HEK293 (cell line): ENCODE results near the gene ARL8B.

ENCODE experiments used
- CTCF ChIP-seq: fragments of 450-650 bp; formaldehyde crosslinking; IDR thresholded peaks from 2 replicates; pipeline ENCODE4 v1.5.1; 2016; ENCODE audit warnings: missing biosample characterization, missing genetic modification characterization
- PRDM10 ChIP-seq: fragments of 450-650 bp; formaldehyde crosslinking; IDR thresholded peaks from 2 replicates; pipeline ENCODE4 v1.5.1; 2016; ENCODE audit warnings: missing biosample characterization, missing genetic modification characterization
- SP2 ChIP-seq: fragments of 450-650 bp; formaldehyde crosslinking; IDR thresholded peaks from 2 replicates; pipeline ENCODE4 v1.5.1; 2016; ENCODE audit warnings: missing biosample characterization, missing genetic modification characterization
- TRIM28 ChIP-seq: IDR thresholded peaks from 2 replicates; pipeline ENCODE4 v1.6.1; 2011; ENCODE audit warnings: low read length, control low read depth, borderline replicate concordance
- YY1 ChIP-seq: fragments of 450-650 bp; formaldehyde crosslinking; IDR thresholded peaks from 2 replicates; pipeline ENCODE4 v1.5.1; 2018; ENCODE audit warnings: missing biosample characterization, missing genetic modification characterization
- ZBTB11 ChIP-seq: fragments of 450-650 bp; formaldehyde crosslinking; conservative IDR thresholded peaks from 2 replicates; pipeline ENCODE4 v1.5.1; 2016; ENCODE audit warnings: low read depth, missing biosample characterization, missing genetic modification characterization
- ZNF274 ChIP-seq, 2 experiments: fragments of 200-500 bp in 1 of 2; fragments of 450-650 bp in 1 of 2; sonication (Bioruptor generic) in 1 of 2; formaldehyde crosslinking in 1 of 2; IDR thresholded peaks; 2 replicates each; pipeline versions ENCODE4 v1.5.1 to v1.6.1; 2014 to 2016; ENCODE audit warnings: borderline replicate concordance in 1 of 2, inconsistent platforms in 1 of 2, low read length in 1 of 2, missing biosample characterization in 1 of 2, missing genetic modification characterization in 1 of 2
- ZNF362 ChIP-seq: fragments of 450-650 bp; formaldehyde crosslinking; IDR thresholded peaks from 2 replicates; pipeline ENCODE4 v1.5.1; 2016; ENCODE audit warnings: missing biosample characterization, missing genetic modification characterization
- ZNF529 ChIP-seq: fragments of 450-650 bp; formaldehyde crosslinking; IDR thresholded peaks from 2 replicates; pipeline ENCODE4 v1.5.1; 2017; ENCODE audit warnings: missing genetic modification characterization, missing biosample characterization; ENCODE audit not compliant: insufficient replicate concordance
- ZNF549 ChIP-seq: fragments of 450-650 bp; IDR thresholded peaks from 2 replicates; pipeline ENCODE4 v1.5.1; 2018; ENCODE audit warnings: missing biosample characterization, missing genetic modification characterization, mild to moderate bottlenecking, inconsistent platforms, moderate library complexity
- ZNF571 ChIP-seq: fragments of 450-650 bp; formaldehyde crosslinking; IDR thresholded peaks from 2 replicates; pipeline ENCODE4 v1.5.0; 2017; ENCODE audit warnings: missing biosample characterization, missing genetic modification characterization
- ZNF692 ChIP-seq: fragments of 450-650 bp; formaldehyde crosslinking; IDR thresholded peaks from 2 replicates; pipeline ENCODE4 v1.5.1; 2016; ENCODE audit warnings: missing biosample characterization, missing genetic modification characterization

- TF ChIP-seq CTCF (tag by site-specific recombination) (no peak), ZBTB11 (no peak), ZNF571 (tag by site-specific recombination) (no peak), ZNF692 (tag by site-specific recombination) (no peak), ZNF529 (tag by site-specific recombination) (no peak), TRIM28 (no peak), YY1 (tag by site-specific recombination) (no peak), SP2 (tag by site-specific recombination) (no peak), ZNF274 (IDR thresholded peaks at IDR 0.05; ENCODE audit: low read length) (no peak), ZNF274 (tag by site-specific recombination; IDR thresholded peaks at IDR 0.05; ENCODE audit: borderline replicate concordance) (no peak), ZNF362 (tag by site-specific recombination) (no peak), ZNF549 (no peak), PRDM10 (no peak)
Observed at GRCh38 chr3:5080779-5081550, 41.1 kb upstream of the ARL8B start.
